22Rv1 (cell line): ENCODE data around the gene TMEM200C.
"Not testable (repeated sequence)": the region's sequence is repeated elsewhere in the genome, so short reads cannot be mapped to it uniquely, and the experiment has no call there.

Experiments used
- ZFX ChIP-seq: fragments of 450-650 bp; IDR thresholded peaks from 2 replicates; pipeline ENCODE4 v1.6.1; 2017; ENCODE audit warnings: antibody characterized with exemption, borderline replicate concordance
- TF ChIP-seq, protein P1 (sequence below): fragments of 450-650 bp; IDR thresholded peaks from 2 replicates; pipeline ENCODE4 v1.5.1; 2017; ENCODE audit warnings: mild to moderate bottlenecking

- TF ChIP-seq, protein P1, sequence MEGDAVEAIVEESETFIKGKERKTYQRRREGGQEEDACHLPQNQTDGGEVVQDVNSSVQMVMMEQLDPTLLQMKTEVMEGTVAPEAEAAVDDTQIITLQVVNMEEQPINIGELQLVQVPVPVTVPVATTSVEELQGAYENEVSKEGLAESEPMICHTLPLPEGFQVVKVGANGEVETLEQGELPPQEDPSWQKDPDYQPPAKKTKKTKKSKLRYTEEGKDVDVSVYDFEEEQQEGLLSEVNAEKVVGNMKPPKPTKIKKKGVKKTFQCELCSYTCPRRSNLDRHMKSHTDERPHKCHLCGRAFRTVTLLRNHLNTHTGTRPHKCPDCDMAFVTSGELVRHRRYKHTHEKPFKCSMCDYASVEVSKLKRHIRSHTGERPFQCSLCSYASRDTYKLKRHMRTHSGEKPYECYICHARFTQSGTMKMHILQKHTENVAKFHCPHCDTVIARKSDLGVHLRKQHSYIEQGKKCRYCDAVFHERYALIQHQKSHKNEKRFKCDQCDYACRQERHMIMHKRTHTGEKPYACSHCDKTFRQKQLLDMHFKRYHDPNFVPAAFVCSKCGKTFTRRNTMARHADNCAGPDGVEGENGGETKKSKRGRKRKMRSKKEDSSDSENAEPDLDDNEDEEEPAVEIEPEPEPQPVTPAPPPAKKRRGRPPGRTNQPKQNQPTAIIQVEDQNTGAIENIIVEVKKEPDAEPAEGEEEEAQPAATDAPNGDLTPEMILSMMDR = not testable (repeated sequence)
- not testable (repeated sequence) for TF ChIP-seq ZFX
These were observed 33.2 kb downstream of the TMEM200C start for GRCh38 chr18:5862127-5862526.
